OCI-LY7 (cell line): ENCODE results near the gene MTG2.

Experiments used
- CTCF ChIP-seq: fragments of 200-600 bp; sonication (generic); conservative IDR thresholded peaks from 2 replicates; pipeline ENCODE4 v1.5.1; 2014; ENCODE audit warnings: mild to moderate bottlenecking, antibody characterized with exemption, low read length, moderate library complexity, mixed read lengths
- EZH2phosphoT487 ChIP-seq: fragments of 200-600 bp; sonication (generic); IDR thresholded peaks from 2 replicates; pipeline ENCODE4 v1.6.1; 2018; ENCODE audit warnings: low read depth, borderline replicate concordance, mild to moderate bottlenecking, mixed run types, antibody characterized with exemption, low read length, moderate library complexity, mixed read lengths

GRCh38 chr20:62235777-62236157 is 52.9 kb downstream of the MTG2 start:
- no peak for TF ChIP-seq CTCF
- no peak for TF ChIP-seq EZH2phosphoT487
